GM18511 (cell line): Measurements from ENCODE around the gene CCDC102A.
A peak's percentile ranks its signal among the peaks of the same experiment; 100 is the strongest.
"Not testable (repeated sequence)": the region's sequence is repeated elsewhere in the genome, so short reads cannot be mapped to it uniquely, and the experiment has no call there.

ENCODE experiments used
- ATAC-seq: cut with Tn5 transposase; IDR thresholded peaks from one replicate; pipeline ENCODE4 v1.9.1; 2021; ENCODE audit warnings: mild to moderate bottlenecking, moderate library complexity; ENCODE audit not compliant: unreplicated experiment

The CCDC102A gene

GRCh38 chr16:57504491-57504890 is 31.9 kb downstream of the CCDC102A start:
- ATAC-seq = no peak

- ATAC-seq = no peak
These were observed 32.4 kb downstream of the CCDC102A start for GRCh38 chr16:57504001-57504400.

- no peak for ATAC-seq
These were observed 33.0 kb downstream of the CCDC102A start for GRCh38 chr16:57503366-57503765.

- no peak for ATAC-seq
These were observed 34.2 kb downstream of the CCDC102A start for GRCh38 chr16:57502048-57502775.

DNA sequence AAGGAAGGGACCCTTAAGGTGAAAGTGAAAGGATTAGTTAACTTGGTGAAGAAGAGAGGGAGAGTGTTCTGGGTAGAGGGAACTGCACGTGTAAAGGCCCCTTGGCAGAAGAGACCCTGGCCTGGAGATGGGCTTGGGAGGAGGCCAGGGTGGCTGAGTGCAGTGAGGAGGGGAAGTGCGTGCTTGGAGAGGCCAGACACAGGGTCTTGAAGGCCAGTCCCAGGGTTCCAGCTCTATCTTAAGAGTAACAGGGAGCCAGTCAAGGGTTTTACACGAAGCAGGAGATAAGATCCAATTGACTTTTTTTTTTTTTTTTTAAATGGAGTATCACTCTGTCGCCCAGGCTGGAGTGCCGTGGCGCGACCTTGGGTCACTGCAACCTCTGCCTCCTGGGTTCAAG is 34.9 kb downstream of the CCDC102A start:
- ATAC-seq = no peak

- ATAC-seq = no peak
These were observed 35.7 kb downstream of the CCDC102A start for GRCh38 chr16:57500578-57501111.

DNA sequence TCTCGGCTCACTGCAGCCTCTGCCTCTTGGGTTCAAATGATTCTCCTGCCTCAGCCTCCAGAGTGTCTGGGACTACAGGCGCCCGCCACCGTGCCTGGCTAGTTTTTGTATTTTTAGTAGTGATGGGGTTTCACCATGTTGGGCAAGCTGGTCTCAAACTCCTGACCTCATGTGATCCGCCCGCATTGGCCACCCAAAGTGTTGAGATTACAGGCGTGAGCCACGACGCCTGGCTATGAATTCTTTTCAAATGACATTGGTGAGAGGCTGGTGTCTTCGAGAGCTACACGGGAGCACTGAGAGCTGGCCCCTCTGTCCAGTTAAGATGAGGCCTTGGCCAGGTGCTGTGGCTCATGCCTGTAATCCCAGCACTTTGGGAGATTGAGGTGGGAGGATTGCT is 36.4 kb downstream of the CCDC102A start:
- ATAC-seq = not testable (repeated sequence)

- no peak for ATAC-seq
These were observed 38.3 kb downstream of the CCDC102A start for GRCh38 chr16:57498031-57498430.

DNA sequence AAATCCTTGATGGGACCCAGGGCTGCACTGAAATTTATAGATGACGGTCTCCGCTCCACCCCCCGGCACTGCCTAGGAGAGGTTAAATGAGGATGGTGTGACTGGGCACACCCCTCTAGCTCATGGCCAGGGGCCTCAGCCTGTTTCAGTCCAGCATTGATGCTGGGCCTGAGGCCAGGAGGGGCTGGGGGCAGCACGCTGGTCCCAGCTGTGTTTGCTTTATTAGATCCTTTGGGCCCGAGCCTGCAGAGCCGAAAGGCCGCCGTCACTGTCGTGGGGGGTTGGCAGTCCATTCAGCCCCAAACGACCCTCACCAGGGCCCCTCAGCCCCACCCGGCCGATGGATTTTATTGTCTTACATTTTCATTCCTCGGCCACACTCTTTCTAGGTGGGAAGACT is 39.2 kb downstream of the CCDC102A start:
- ATAC-seq = no peak

DNA sequence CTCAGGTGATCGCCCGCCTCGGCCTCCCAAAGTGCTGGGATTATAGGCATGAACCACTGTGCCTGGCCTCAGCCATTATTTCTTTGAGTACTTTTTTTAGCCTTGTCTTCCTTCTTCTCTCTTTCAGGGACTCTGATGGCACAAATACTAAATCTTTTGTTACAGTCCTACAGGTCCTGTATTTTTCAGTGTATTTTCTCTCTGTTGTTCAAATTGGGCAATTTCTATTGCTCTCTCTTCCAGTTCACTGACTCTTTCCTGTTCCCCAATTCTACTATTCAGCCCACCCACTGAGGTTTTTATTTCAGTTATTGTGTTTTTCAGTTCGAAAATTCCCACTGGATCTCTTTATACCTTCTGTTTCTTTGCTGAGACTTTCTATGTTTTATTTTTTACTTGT is 42.6 kb downstream of the CCDC102A start:
- no peak for ATAC-seq

- ATAC-seq = no peak
These were observed 47.1 kb downstream of the CCDC102A start for GRCh38 chr16:57489229-57489628.

- no peak for ATAC-seq
These were observed 49.2 kb downstream of the CCDC102A start for GRCh38 chr16:57486858-57487834.

GRCh38 chr16:57485916-57486857 is 50.2 kb downstream of the CCDC102A start, which contains the start of gene DOK4:
DOK4 (minus strand) TSS chr16:57486493; CDS start chr16:57479507, 6,986 bp downstream.
- ATAC-seq = peak; percentile 93

DNA sequence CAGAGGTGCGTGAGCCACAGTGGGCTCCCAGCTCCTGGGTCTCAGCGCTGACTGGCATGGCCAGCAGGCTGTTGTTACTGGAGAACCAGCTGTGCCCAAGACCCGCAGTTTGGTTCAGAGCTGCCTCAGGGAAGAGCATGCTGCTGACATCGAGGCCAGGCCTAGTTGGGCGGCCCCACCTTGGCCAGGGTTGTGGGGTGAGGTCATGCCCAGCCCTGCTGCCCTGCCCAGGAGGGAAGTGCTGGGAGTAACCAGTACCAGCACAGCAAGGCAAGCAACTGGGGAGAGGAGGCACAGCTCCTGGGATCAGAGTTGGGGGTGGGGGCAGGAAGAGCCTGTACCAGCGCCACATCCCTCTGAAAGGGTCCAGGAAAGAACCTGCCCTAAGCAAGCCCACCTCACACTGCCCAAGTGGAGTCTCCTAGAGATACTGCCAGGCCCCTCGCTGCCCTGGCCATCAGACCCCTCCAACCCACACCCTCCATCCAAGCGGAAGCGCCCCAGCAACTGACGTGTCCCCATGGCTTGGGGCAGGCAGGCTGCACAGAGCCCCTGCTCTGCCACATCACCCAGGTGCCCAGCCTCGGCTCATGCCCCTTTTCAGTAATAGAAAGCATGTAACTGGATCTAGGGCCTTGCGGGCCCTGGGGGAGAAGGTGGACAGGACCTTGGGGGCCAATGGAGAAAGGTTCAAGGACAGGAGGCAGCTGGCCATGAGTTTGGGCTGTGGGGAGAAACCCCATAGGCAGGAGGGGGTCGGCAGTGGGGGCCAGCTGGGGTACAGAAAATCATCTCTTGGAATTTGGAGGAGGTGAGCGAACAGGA is 51.1 kb downstream of the CCDC102A start:
- ATAC-seq = no peak

GRCh38 chr16:57484515-57485005 is 51.8 kb downstream of the CCDC102A start:
- ATAC-seq = no peak

GRCh38 chr16:57483725-57484514 is 52.5 kb downstream of the CCDC102A start:
- no peak for ATAC-seq

DNA sequence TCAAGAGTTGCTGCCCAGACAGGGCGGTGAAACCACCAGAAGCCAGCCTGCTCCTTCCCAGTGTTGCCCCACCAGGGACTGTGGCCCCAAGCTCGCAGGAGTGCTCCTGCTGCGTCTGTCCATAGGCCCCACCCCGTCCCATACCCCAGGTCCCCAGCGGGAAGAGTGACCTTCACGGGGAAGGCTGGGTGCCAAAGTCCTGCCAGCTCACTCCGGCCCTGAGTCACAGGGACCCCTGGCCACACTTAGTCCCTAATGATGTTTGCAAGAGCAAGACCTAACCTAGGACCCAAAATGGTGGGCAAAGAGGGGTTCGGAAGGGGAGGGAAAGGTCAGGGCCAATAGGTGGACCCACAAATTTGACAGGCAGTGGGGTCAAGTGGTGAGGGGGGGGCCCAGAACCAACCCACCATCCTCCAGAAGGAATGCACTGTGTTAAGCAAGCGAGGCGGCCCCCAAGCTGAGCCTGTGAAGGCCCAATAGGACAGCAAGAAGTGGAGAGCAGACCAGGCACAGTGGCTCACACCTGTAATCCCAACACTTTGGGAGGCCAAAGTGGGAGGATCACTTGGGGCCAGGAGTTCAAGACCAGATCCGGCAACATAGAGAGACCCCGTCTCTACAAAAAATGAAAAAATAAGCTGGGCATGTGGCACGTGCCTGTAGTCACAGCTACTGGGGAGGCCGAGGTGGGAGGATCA is 53.4 kb downstream of the CCDC102A start:
- no peak for ATAC-seq

DNA sequence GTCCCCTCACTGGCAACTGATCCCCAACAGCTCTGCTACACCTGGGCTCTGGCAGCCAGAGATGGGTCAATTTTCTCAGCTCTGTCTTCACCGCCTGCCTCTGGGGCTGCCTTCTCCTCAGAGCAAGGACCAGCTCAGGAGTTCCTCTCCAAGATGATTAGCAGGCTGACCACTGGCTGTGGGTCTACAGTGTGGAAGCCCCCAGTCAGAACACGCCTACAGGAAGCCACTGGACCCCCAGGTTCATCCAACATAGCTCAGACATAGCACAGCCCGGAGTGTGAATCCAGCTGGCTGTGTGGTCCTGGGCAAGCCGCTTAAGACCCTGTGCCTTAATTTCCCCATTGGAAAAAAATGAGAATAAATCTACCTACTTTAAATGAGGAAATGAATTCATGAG is 55.0 kb downstream of the CCDC102A start:
- no peak for ATAC-seq
